ENCODE measurements around the gene TSHZ1.

The TSHZ1 gene

DNA sequence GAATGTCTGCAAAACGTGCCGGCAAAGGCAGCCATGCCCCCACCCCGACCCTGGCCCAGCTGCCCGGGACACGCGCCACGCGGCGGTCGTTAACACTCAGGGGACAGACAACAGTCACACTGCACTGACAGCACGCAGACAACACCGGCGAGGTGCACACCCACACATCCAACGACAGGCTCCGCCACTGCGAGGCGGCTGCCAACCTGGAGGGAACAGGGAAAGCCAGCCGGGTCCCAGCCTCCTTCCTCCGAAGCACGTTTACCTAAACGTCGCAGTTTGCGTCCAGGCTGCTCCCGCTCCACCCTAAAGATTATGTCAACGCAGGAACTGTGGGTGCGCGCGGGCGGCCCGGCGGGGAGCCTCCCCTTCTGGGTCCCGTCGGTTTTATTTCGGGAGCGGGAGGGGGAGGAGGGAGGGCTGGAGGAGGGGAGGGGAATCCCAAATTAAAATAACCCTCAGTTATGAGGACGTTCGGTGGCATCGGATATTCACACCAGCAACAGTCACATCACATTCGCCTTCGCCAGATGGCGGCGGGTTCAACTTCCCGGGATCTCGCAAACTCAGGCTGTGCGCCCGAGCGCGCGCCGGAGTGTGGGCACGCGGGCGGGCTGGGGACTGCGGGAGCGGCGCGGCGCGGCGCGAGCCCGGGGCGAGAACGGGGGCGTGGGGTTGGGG lies 2.3 kb upstream of the TSHZ1 start:
- DNase-seq, result no peak

DNA sequence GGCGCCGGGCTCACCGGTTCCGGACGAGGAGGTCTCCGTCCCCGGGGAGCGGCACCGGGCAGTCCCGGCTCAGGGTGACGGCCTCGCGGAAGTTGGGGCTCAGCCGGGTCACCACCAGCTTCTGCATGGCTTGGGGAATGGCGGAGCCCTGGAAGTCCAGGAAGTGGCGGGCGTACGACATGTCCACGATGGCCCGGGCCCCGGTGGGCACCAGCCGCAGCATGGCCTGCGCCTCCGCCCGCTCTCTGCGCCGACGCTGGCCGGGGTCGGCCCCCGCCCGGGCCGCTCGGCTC lies 1.8 kb upstream of the TSHZ1 start:
- DNase-seq, result no peak

DNA sequence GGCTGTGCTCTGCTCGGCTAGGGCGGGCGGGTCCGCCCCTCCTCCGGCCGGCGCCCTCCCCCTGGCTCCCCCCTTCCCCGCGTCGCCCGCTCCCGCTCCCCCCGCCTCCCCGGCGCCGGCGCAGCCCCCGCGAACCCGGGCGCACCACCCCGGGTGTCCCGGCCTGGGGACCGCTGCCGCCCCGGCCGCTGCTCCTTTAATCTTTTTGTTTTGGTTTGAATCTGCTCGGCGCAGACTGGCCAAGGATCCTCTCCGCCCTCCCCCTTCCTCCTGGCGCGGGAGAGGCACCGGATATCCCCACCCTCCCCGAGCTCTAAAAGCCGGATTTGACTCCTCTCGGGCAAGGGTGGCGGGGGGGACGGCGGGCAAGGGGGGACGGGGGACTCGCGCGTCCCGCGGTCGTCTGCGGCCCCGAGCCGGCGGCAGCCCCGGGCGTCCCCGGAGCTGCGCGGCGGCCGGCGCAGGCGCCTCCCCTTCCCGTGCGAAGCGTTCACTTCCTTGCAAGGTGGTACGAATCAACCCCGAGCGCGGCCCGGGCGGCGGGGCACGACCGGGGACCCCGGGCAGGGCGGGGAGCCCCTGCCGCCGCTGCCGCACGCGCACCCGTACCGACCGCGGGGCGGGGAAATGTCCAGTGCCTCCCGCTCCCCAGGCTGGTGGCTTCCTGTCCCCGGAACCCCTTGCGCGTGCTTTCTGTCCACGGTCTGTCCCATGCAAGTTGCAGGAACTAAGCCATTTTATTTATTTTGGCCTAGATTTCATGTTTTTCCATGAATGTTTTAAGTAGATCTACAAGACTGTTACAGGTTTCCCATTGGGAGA lies 1.3 kb upstream of the TSHZ1 start, which contains the start of gene PTGR3:
Gene PTGR3 (minus strand): TSS at position 11 of the 822 bp plus-strand sequence. CDS start 81 bp downstream, outside the sequence.
- DNase-seq, result peak; percentile 49

DNA sequence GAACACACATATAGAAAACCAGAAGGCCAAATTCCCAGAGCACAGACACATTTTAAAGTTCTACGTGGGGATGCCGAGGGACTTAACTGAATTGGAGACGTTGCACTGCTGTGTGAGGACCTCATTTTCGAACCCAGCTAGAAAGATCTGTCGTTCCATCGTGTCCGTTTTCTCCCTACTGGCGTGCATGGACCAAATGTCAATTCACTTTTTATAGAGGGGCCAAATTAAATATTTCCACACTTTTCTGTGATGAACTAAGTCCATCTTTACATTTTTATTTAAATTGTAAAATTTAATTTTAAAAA lies 692 bp upstream of the TSHZ1 start:
- no peak for DNase-seq

DNA sequence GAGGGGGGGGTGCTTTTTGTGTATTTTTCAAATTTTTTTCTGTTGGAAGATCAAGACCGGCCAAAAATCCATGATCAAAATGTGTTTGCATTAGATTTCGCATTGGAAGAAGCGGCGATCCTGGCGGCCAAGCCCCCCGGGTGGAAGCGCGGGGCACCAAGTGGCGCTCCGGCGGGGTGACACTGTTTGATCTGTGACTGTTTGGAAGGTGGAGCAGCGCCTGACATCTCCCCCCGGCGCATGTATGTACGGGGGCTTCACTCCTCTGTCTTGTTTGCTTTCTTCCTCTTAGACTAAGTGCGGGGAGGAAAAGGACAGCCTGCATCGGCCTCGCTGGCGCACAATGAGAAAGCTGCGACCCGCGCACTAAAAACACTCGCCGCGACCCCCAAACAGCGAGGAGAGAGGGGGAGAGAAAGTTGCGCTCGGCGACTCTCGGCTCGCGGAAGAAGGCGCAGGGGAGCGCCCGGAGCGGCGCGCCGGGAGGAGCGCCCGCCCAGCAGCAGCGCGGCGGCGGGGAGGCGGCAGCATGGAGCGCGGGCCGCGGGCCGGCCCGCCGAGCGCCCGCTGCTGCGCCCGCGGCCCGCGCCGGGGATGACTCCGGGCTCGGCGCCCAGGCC lies 515 bp downstream of the TSHZ1 start:
- no peak for DNase-seq

DNA sequence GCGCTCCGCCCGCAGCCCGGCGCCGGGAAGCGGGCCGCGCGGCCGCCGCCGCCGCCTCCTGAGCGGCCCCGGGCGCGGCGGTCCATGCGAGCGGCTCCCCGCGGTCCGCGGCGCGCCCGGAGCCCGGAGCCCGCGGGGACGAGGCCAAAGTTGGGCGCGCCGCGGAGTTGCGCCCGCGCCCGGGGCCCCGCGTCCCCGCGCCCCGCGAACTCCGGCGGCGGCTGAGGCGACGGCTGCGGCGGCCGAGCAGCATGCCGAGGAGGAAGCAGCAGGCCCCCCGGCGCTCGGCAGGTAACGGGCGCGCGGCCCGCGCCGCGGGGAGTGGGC lies 992 bp downstream of the TSHZ1 start:
- DNase-seq, result no peak

DNA sequence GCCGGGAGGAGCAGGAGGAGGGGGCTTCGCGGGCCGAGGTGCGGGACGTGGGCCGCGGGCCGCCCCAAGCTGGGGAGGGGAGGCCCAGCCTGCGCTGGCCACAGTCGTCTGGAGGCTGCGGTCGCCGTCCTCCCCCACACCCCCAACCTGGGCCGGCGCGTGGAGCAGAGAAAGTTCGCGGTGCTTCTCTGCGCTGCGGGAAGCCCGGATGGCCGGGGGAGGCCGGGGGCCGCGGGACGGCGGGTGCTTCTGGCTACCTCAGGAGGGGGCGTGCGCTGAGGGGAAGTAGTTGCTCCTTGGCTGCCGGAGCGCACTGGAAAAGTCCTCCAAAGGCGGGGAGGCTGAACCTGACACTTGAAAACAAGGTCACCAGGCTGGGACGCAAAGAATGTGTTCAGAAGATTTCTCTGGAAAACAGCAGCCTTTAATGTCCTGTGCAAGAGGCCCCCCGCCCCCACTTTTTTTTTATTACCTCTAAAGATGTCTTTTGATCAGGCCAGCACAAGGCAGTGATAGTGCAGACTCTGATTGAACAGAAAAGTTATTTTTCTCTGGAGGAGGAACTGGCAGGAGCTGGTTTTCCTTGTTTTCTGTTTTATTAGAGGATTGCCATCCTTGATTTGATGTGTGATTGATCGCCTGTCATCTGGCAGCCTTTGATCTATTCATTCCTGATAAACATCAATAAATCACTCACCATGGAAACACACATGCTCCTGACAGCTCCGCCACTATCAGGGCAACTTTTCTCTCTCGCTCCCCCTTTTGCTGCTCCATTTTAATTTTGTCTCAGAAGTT lies 1.6 kb downstream of the TSHZ1 start:
- DNase-seq, result no peak

DNA sequence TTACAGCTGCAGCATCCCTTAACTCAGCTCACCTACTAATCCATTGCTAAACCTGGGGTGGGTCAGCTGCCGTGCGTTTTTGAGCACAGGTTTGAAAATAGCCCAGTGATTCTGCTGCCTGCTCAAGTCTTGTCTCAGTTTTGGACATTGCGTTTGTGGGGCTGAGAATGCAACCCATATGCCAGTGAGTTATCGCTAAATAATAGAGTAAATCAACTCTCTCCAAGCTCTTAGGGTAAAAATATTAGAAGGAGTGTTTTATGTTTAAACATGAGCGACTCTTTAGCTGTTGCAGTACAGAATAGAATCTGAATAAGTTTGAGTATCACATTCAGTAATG lies 2.1 kb downstream of the TSHZ1 start:
- no peak for DNase-seq

DNA sequence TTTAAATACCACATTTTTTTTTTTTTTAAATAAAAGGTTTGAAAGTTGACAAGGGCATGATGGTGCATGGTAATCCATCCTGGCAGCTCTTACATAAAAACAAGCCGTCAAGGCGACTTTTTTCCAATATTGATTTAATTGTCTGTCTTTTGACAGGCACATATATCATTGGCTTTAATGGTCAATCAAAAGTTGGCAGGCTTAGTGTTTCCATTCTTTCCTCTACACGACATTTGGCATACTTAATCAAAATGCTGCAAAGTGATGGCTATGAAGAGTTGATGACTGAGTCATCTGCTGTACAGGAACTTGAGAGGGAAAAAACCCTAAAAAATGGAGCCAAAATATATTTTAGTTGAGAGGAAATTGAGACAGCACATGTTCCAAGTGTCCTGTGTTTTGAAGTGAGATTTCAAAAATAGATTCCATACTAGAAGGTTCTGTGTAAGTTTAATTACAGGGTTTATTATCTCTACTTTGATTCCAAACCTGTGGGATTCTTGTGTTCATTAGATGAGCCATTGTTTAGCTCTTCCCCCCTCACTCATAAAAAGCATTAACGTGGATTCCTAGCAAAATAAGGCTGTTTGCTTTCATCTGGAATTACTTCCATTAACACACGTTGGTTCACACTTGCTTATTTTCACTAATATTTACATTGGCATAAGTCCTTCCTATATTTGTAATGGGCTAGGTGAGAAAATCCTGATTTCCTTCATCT lies 3.2 kb downstream of the TSHZ1 start:
- DNase-seq, result peak; percentile 72

DNA sequence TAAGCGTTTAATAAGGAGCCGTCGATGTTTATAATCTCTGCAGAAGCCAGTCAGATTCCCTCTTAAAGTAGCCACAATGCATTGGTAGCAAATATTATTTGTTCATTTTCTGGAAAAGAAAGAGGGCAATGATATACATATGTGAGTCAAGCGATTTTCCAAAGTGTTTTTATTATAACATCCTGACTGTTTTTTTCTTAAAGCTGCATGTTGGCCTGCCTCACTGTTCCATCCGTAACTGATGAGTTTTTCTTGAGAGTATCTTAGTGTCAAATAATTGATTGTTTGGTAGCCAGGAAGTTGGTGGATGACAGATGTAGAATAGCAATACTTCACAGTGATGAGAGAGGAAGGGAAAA lies 3.7 kb downstream of the TSHZ1 start:
- DNase-seq, result no peak

DNA sequence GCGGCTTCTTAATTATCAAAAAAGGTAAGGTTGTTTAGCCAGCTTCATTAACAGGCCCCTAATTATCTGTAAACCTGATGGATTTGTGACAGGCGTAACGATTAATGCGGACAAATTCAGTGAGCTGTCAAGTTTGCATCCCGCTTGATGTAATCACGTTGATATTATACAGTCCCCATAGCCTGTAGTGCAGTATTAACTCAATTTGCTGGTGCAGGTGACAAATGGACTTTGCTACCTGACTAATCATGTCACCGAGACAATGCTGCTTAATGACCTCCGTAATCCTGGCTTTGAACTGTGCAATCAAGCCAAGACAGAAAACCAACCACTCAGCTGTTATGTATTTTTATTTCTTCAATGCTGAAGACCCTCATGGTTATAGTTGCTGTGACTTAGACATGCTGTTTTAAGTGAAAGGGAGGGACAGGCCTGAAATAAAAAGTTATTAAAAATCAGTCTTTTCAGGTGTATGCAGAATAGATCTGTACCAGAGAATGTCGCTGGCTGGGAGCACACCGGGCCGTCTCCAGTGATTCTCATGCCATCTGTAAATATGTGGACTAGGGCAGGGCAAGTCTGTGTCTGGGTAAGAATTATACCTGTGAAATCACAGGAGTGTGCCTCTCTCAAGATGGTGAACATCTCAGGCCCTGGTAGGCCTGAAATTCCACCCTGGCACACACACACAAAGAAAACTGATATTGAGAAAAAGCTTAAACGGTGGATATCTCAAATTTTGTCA lies 4.3 kb downstream of the TSHZ1 start:
- no peak for DNase-seq

DNA sequence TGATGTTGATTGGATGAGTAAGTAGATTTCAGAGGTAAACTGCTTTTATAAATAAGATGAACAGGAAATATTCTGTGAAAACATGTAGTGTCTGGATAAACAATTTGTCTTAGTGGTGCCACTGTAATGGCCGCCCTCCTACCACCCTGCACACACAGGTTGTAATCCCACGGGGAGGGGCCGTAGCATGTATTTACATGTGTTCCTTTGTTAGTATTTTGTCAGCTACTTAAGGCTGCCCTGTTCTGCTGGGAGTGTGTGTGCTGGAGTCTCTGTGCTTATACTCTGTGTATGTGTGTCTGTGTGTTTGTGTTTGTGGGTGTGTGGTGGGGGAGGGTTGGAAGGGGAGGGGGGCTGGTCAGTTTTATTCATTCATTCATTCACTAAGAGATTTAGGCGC lies 5.1 kb downstream of the TSHZ1 start:
- DNase-seq, result no peak

DNA sequence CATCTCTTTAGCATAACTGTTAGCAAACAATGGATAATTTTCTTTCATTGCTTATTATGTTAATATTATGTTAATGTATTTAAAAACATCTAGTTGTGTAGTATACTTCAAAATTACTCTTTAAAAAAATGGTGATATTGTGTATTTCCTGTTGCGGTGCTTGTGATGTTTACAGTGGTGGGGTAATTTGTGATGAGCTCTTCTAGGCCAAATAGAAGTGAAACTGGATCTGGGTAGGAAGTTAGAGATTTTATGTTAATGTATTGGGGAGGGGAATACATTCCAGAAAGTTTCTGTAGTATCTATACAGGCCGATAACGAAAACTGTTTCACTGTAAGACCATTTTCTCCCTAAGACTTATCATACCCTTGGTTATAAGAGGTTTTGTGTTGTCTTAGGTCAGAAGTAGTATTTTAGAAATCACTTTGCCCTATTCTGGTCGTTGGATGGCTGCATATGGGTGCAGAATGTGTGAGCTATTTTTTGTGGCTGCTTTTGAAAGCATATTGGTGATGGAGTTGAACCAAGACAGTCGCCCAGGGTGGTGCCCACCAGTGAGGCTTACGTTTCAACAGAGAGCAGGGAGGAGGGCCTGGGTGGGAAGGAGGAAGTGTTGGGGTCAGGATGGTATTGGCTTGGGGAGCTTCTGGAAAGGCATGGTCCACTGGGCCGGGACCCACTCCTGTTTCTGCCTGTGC lies 5.8 kb downstream of the TSHZ1 start:
- DNase-seq, result no peak

DNA sequence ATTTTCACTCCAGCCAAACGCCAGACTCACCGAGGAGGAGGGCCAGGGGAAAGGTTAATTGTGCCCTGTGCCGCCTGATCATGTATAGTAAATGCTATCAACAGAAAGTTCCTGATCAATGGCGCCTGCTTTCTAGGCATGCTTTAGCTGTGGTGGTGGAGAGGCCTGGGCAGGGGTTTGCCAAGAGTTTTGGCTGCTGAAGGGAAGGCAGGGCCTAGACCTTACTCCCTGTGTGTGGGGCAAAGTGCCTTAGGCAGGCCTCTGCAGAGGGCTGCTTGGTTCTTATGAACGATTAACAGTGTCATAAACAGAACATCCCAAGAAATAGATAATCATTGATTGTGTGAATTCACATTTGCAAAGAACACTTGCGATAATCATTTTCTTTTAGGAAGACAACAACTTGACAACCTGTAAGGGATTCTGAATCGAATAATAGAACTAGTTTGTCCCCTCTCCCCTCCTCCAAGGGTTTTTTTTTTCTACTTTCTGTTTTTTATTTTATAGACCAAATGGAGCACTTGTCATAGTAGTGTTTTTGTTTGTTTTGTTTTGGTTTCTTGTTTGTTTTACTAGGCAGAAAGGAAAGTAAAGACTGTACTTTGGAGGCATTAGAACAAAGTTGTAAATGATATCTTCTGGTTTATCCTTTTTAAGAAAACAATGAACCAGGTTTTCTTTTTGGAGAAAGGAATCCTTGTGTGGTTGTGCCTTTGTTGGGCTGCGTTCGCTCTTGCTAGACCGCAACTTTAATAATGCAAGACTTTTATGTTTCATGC lies 6.5 kb downstream of the TSHZ1 start:
- no peak for DNase-seq

DNA sequence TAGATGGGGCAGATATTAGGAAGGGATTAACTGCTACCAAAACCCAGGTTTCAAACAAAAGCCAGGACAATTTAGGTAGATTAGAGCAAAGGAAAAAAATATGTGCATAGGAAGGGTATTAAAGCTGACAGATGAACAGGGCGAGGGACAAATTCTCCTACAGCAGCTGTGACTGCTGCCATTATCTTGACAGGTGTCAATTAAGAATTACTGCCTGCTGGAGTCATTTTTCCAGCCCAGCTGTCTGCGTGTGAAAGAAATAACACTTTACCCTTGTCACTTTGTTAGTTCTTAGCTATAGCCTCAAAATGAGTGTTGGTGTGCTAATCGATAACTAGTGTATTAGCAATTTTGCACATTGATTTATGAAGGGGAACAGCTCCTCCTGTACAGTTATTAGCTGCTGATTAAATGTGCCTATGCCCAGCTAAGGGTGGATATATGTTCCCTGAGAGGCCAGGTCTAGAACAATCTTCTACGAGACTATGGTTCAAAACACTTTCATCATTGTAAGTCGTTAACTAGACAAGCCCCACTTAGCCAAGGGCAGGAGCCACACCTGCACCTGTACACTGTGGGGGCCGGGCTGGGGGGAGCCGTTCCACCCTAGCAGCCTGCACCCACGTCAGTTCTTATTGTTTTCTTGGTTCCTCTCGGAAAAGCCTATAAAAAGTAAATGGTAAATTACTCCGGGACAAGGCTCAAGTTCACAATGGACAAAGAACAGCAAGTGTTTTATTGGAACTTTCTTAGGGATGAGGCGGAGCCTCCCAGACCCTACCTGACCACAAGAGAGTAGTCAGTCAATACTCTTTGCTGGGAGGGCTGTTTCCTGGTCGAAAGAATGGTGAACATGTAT lies 7.7 kb downstream of the TSHZ1 start:
- no peak for DNase-seq

DNA sequence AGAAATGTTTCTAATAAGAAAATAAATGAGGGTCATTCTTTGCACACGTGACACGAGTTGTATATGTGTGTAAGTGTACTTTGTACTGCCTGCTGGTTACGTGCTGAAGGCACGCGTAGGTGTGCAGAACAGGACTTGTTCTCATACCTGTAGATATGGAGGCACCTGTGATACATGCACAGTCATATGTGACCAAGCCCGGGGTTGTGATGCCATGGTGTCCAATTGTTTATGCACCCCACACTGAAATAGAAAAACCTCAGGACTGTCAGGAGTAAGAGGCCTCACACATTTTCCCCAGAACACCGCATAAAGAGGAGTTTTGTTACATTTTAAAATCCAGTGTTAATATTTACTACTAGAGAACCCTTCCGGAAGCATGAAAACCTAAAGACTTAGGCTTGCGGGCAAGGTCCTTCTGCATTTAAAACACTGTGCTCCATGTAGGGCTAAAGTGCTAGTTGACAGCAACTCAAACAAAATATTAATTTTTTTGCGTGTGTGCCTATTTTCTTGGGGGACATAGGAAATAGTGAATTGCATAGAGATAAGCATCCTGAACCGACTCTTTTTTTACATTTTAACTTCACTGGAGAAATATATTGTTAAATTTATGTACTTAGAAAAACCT lies 9.3 kb downstream of the TSHZ1 start:
- DNase-seq, result no peak

DNA sequence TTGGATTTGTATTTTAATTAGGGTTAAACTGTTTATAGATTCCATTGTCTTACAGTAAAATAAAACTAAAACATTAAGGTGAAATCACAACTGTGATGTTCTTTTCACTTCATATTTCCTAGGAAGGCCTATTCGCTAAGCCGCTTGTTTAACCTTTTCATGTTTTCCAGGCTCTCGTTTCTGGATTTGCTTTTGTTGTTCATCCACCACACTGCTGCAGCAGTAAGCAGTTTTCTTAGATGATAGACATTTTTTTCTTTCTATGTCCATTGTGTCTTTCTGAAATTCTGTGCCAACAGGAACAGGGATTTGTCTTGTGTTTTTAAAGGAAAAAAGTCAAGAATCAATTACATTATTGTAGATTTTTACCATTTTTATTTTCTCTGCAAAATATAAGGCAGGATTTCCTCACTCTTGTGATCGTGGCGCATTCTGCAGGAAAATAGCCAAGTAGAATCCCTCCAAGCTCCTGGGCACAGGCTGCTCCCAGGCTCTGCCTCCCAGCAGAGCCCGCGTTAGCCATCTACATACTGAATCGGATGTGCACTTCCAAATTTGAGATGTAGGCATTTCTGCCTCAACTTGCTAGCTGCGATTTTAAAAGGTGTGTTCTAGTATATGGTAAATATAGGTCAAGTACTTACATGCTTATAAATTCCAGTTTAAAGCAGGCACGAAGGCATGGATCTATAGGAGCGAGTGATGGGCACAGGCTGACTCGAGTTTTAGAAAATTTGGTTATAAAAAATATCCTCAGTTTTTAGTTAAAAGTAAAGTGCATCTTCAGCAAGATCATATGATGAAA lies 10.2 kb downstream of the TSHZ1 start:
- DNase-seq, result no peak

DNA sequence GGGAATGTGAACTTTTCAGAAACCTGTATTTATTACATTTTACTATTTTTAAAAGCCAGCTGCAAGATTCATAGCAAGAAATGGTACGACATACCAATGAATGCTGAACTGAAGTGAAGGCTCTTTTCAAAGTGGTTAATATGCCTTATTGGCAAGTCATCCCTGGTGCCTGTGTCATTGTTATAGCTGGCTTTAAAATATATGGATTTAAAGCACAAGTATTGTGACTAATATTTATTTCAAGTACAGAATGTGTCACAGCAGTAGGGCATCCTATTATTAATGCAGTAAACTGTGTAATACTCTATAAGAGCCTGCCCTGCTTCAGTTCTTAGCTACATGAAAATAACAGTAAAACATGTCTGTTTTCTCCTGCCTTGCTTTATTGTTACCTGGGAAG lies 10.8 kb downstream of the TSHZ1 start:
- no peak for DNase-seq

DNA sequence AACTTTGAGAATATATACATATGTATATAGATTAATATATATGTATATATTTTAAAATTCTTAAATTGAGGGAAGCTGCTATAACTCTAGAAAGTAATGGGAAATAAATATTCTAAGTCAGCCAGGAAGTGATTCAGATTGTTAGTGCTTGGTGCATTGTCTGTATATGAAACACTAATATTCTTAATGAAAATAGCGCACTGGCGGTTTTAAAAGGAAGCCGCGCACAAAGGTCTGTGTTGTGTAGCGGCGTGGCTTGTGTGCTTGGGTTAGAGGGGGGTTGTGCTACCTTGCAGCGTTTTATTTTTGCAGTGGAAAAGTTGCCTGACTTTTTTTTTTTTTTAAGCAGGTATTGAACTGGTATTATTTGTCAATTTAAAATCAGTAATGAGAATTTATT lies 11.3 kb downstream of the TSHZ1 start:
- DNase-seq, result no peak

Data from NCI-H446 treated with DMSO at 0.1 percent for 48 hours (cell line).